ENCODE results near the gene INSYN1. TPM values are rescaled to one million over a fixed set of nuclear protein-coding genes. Genes with fewer than 3 reads are reported as not detected.

The INSYN1 gene
- total and polyA plus RNA-seq, 9 of the 15 experiments (the other 6 are each of a cell fraction or from before 2014, with no cell fraction given): not detected

GRCh38 chr15:73741321-73741836, 11.8 kb downstream of the INSYN1 start:
- peak; percentile 21; the same call in 1 of the 2 replicates for TF ChIP-seq PKNOX1 (IDR thresholded peaks at IDR 0.05)
- no peak for TF ChIP-seq ZNF511 (CRISPR knock-in tag; IDR thresholded peaks at IDR 0.05)
- TF ChIP-seq PBX2 (CRISPR knock-in tag; IDR thresholded peaks at IDR 0.05; ENCODE audit: low read depth): no peak
- TF ChIP-seq PBX2 (tag; conservative IDR thresholded peaks at IDR 0.05; ENCODE audit: low read depth): 0 out of 2 replicates have a peak, but pooled peaks have one; percentile 16
- WGBS (ENCODE audit: insufficient coverage, low coverage, missing lambda C conversion rate): 3% methylated on average over 3 of the region's 3 CpGs

More at GRCh38 chr15:73741321-73741836, 11.8 kb downstream of the INSYN1 start:
- no peak overlapping the region for H2AFZ ChIP-seq (ENCODE audit: low read depth, low read length)
- POLR2A ChIA-PET: interaction anchor here (0.6 to 0.9 kb wide), 2 partner anchors 20 to 377 kb away, joined by 3 read pairs; no protein-coding TSS in a partner anchor
- FAIRE-seq (no peak), ATAC-seq (no peak), DNase-seq (ENCODE audit: extremely low read depth in 1 of 4, low spot score in 3 of 4) (no peak)
- in situ Hi-C loops (cut with MboI): no loop called here
- no peaks in the 10 kb centered on the region for H3K36me3 ChIP-seq (ENCODE audit: control insufficient read depth, insufficient read depth, low read length)
- no peak overlapping the region for H3K27ac ChIP-seq (ENCODE audit: extremely low read depth, low read depth, low read length)
- no peaks in the 10 kb centered on the region for H3K9me3 ChIP-seq (replicated peaks; ENCODE audit: control insufficient read depth, insufficient read depth, low read depth, low read length)
- intact Hi-C loops (cut with micrococcal nuclease): no loop called here
- no peak overlapping the region for H3K4me3 ChIP-seq
- BruUV-seq (replicated peaks): no TSS peak
- H3K9me1 ChIP-seq (ENCODE audit: control insufficient read depth, insufficient read depth, low read length): no peaks in the 10 kb centered on the region
- peaks cover 22% of the 10 kb centered on the region for H4K20me1 ChIP-seq (replicated peaks; ENCODE audit: control insufficient read depth, insufficient read depth, low read length)
- peaks cover 2 to 42% of the 10 kb centered on the region in 2 experiments for H3K27me3 ChIP-seq (ENCODE audit: control insufficient read depth in 2 of 2, insufficient read depth in 2 of 2, low read length in 2 of 2)
- H3K4me2 ChIP-seq (ENCODE audit: insufficient read depth, low read length): no peak overlapping the region
- CTCF ChIA-PET (ENCODE audit: low intra/inter-chr PET ratio): no interaction called here
- no peak overlapping the region for H3K9ac ChIP-seq (ENCODE audit: insufficient read depth in 1 of 2, low read depth in 2 of 2, low read length in 2 of 2)
- 0 out of 5 replicates have a peak, but pooled peaks cover 0 to 4% of the 10 kb centered on the region in 2 experiments for H3K4me1 ChIP-seq (replicated peaks in 1 of 2; ENCODE audit: control insufficient read depth in 2 of 2, insufficient read depth in 2 of 2, low read length in 2 of 2)
- H3K79me2 ChIP-seq (ENCODE audit: control insufficient read depth, insufficient read depth, low read length): no peaks in the 10 kb centered on the region

Data from K562 (cell line).